LNCAP (cell line): ENCODE data around the gene PCDH12.
A peak's percentile ranks its signal among the peaks of the same experiment; 100 is the strongest.

ENCODE experiments used
- TF ChIP-seq, protein P1 (sequence below): fragments of 450-650 bp; IDR thresholded peaks from 2 replicates; pipeline ENCODE4 v1.5.1; 2017; ENCODE audit warnings: mild to moderate bottlenecking

The PCDH12 gene

GRCh38 chr5:141973871-141974595 lies 16.0 kb upstream of the PCDH12 start:
- TF ChIP-seq, protein P1, sequence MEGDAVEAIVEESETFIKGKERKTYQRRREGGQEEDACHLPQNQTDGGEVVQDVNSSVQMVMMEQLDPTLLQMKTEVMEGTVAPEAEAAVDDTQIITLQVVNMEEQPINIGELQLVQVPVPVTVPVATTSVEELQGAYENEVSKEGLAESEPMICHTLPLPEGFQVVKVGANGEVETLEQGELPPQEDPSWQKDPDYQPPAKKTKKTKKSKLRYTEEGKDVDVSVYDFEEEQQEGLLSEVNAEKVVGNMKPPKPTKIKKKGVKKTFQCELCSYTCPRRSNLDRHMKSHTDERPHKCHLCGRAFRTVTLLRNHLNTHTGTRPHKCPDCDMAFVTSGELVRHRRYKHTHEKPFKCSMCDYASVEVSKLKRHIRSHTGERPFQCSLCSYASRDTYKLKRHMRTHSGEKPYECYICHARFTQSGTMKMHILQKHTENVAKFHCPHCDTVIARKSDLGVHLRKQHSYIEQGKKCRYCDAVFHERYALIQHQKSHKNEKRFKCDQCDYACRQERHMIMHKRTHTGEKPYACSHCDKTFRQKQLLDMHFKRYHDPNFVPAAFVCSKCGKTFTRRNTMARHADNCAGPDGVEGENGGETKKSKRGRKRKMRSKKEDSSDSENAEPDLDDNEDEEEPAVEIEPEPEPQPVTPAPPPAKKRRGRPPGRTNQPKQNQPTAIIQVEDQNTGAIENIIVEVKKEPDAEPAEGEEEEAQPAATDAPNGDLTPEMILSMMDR: no peak

GRCh38 chr5:141969783-141970771 lies 12.1 kb upstream of the PCDH12 start:
- TF ChIP-seq, protein P1: no peak

GRCh38 chr5:141968914-141969608 lies 11.1 kb upstream of the PCDH12 start, which contains the start of gene RNF14:
TSS of gene RNF14 (plus strand) at chr5:141969105. CDS start at chr5:141973589, 4,484 bp downstream.
- TF ChIP-seq, protein P1: peak; percentile 98

DNA sequence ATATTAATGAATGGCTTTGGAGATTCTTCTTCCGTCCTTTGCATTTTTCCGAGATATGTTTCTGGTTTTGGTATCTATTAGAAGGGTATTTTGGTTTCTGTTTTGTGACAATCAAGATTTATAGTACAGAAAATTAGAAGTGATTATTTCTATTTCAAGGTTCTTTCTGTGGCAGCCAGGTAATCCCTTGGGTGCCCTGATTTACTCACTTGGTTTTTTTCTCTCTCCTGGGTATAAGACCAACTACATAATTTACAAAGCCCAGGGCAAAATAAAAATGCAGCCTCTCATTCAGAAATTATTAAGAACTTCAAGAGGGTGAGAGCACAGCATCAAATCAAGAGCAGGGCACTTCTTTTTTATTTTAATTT lies 8.9 kb upstream of the PCDH12 start:
- TF ChIP-seq, protein P1: no peak

DNA sequence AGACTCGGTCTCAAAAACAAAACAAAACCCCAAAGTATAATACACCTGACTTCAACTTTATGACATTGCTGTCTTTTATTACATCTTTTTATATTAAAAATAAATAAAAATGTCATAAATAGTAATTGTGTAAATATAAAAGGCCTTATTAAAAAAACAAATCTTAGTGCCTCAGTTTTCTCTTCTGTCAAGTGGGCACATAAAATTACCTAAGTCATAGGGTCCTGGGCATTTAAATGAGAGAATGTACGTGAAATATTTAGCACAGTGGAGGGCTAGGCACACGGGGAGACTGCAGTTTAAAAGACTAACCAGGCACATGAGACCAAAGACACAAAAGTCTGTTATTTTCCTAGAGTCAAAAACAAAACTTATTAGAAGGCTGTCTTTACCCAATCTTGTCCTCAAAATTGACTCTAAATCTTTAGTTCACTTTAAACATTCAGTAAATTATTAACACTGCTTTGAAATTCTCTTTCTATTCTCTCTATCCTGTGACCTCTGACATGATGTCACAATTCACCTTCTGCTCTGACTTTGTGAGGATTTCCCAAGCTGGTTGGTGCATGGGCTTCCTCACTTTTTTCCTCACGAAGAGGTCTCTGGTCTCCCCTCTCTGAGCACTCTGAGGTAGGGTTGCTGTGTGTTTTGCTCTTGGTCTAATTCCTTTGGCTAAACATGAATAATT lies 8.4 kb upstream of the PCDH12 start:
- TF ChIP-seq, protein P1: no peak

- TF ChIP-seq, protein P1: no peak
Measured at GRCh38 chr5:141965071-141965470, 7.1 kb upstream of the PCDH12 start.

- TF ChIP-seq, protein P1: no peak
Measured at GRCh38 chr5:141963701-141964100, 5.7 kb upstream of the PCDH12 start.
